Measurements from ENCODE around the gene EDIL3.

Gene EDIL3

GRCh38 chr5:84403773-84404172 is 19.1 kb upstream of the EDIL3 start:
- Histone ChIP-seq H3K36me3 (replicated peaks; ENCODE audit: low read depth, low read length) (no peaks in the 10 kb centered on the region), H3K9ac (ENCODE audit: low read length) (no peak overlapping the region), H4K20me1 (ENCODE audit: insufficient read depth, low read length) (no peaks in the 10 kb centered on the region), H3K79me2 (ENCODE audit: low read length) (no peaks in the 10 kb centered on the region), H3K27me3 (ENCODE audit: low read depth, low read length) (no peaks in the 10 kb centered on the region), H3K4me1 (ENCODE audit: low read length) (no peaks in the 10 kb centered on the region), H2AFZ (ENCODE audit: low read depth, low read length) (no peak overlapping the region), H3K27ac (ENCODE audit: low read length) (no peak overlapping the region), H3K9me3 (ENCODE audit: insufficient read depth, low read length) (no peaks in the 10 kb centered on the region), H3K4me3 (ENCODE audit: low read length) (no peak overlapping the region), H3K4me2 (ENCODE audit: low read length) (no peak overlapping the region)
- TF ChIP-seq EZH2phosphoT487 (IDR thresholded peaks at IDR 0.05; ENCODE audit: low read depth) (no peak), CTCF (IDR thresholded peaks at IDR 0.05; ENCODE audit: low read depth, low read length) (no peak)

DNA sequence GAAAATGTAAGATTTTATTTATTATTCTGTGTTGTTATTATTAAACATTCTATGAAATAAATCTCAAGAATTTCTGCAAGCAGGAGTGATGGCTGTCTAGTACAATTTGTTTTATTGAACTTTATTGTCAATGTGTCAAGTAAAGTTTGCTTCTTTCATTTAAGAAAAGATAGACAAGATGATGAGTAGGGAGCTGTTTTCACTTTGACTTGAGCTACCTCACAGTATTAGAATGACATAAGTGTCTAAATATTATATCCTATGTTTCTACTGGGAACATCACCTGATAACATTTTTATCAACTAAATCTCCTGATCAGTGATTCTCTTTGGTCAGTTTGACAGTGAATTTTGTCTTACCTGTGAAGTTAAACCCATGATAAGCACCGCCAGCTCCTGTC is 12.7 kb upstream of the EDIL3 start:
- H3K4me2 ChIP-seq (ENCODE audit: low read length), result no peak overlapping the region
- no peak overlapping the region for H3K27ac ChIP-seq (ENCODE audit: low read length)
- no peak for TF ChIP-seq CTCF (IDR thresholded peaks at IDR 0.05; ENCODE audit: low read depth, low read length)
- no peak for TF ChIP-seq EZH2phosphoT487 (IDR thresholded peaks at IDR 0.05; ENCODE audit: low read depth)
- no peaks in the 10 kb centered on the region for H3K4me1 ChIP-seq (ENCODE audit: low read length)
- H2AFZ ChIP-seq (ENCODE audit: low read depth, low read length), result no peak overlapping the region
- H3K4me3 ChIP-seq (ENCODE audit: low read length), result no peak overlapping the region
- no peaks in the 10 kb centered on the region for H3K27me3 ChIP-seq (ENCODE audit: low read depth, low read length)
- no peaks in the 10 kb centered on the region for H3K79me2 ChIP-seq (ENCODE audit: low read length)
- H3K9ac ChIP-seq (ENCODE audit: low read length), result no peak overlapping the region
- no peaks in the 10 kb centered on the region for H4K20me1 ChIP-seq (ENCODE audit: insufficient read depth, low read length)
- no peaks in the 10 kb centered on the region for H3K9me3 ChIP-seq (ENCODE audit: insufficient read depth, low read length)
- no peaks in the 10 kb centered on the region for H3K36me3 ChIP-seq (replicated peaks; ENCODE audit: low read depth, low read length)

GRCh38 chr5:84393969-84394368 is 9.3 kb upstream of the EDIL3 start:
- H3K36me3 ChIP-seq (replicated peaks; ENCODE audit: low read depth, low read length), result no peaks in the 10 kb centered on the region
- no peak overlapping the region for H3K4me3 ChIP-seq (ENCODE audit: low read length)
- H3K9ac ChIP-seq (ENCODE audit: low read length), result no peak overlapping the region
- TF ChIP-seq CTCF (IDR thresholded peaks at IDR 0.05; ENCODE audit: low read depth, low read length) (no peak), EZH2phosphoT487 (IDR thresholded peaks at IDR 0.05; ENCODE audit: low read depth) (no peak)
- no peak overlapping the region for H3K4me2 ChIP-seq (ENCODE audit: low read length)
- H2AFZ ChIP-seq (ENCODE audit: low read depth, low read length), result no peak overlapping the region
- no peaks in the 10 kb centered on the region for H4K20me1 ChIP-seq (ENCODE audit: insufficient read depth, low read length)
- no peak overlapping the region for H3K27ac ChIP-seq (ENCODE audit: low read length)
- H3K27me3 ChIP-seq (ENCODE audit: low read depth, low read length), result no peaks in the 10 kb centered on the region
- H3K4me1 ChIP-seq (ENCODE audit: low read length), result no peaks in the 10 kb centered on the region
- no peaks in the 10 kb centered on the region for H3K9me3 ChIP-seq (ENCODE audit: insufficient read depth, low read length)
- H3K79me2 ChIP-seq (ENCODE audit: low read length), result no peaks in the 10 kb centered on the region

- no peak overlapping the region for H3K27ac ChIP-seq (ENCODE audit: low read length)
- no peaks in the 10 kb centered on the region for H3K4me1 ChIP-seq (ENCODE audit: low read length)
- no peak overlapping the region for H3K9ac ChIP-seq (ENCODE audit: low read length)
- H3K4me2 ChIP-seq (ENCODE audit: low read length), result no peak overlapping the region
- no peaks in the 10 kb centered on the region for H3K9me3 ChIP-seq (ENCODE audit: insufficient read depth, low read length)
- no peak for TF ChIP-seq CTCF (IDR thresholded peaks at IDR 0.05; ENCODE audit: low read depth, low read length)
- no peak for TF ChIP-seq EZH2phosphoT487 (IDR thresholded peaks at IDR 0.05; ENCODE audit: low read depth)
- no peaks in the 10 kb centered on the region for H4K20me1 ChIP-seq (ENCODE audit: insufficient read depth, low read length)
- H3K27me3 ChIP-seq (ENCODE audit: low read depth, low read length), result no peaks in the 10 kb centered on the region
- H3K36me3 ChIP-seq (replicated peaks; ENCODE audit: low read depth, low read length), result no peaks in the 10 kb centered on the region
- no peak overlapping the region for H2AFZ ChIP-seq (ENCODE audit: low read depth, low read length)
- no peaks in the 10 kb centered on the region for H3K79me2 ChIP-seq (ENCODE audit: low read length)
- H3K4me3 ChIP-seq (ENCODE audit: low read length), result no peak overlapping the region
Measured at GRCh38 chr5:84392836-84393235, 8.2 kb upstream of the EDIL3 start.
